SK-N-SH (cell line): ENCODE results near the gene P2RX1. TPM values are rescaled to one million over a fixed set of nuclear protein-coding genes. Genes with fewer than 3 reads are reported as not detected.

ENCODE experiments used
- CTCF ChIA-PET: fragments of 300-600, 350-600 bp; formaldehyde crosslinking; extraction: SDS; loops from one replicate; lab custom pipeline; 2021; lab: Yijun Ruan, JAX
- POLR2A ChIA-PET: fragments of 350-600 bp; sonication (Branson Sonifier 250); formaldehyde crosslinking; extraction: SDS; loops from one replicate; lab custom pipeline; 2020; ENCODE audit warnings: antibody characterized with exemption, inconsistent platforms; lab: Yijun Ruan, JAX
- DNase-seq: peaks from one replicate; pipeline ENCODE4 v3.0.0; 2012
- H2AFZ ChIP-seq: fragments of 200-600 bp; sonication (generic); 2 replicates; pipeline ENCODE4 v1.8.1; 2016; ENCODE audit warnings: antibody characterized with exemption, mild to moderate bottlenecking, low read depth
- H3F3A ChIP-seq: fragments of 200-600 bp; sonication (generic); replicated peaks from 2 replicates; pipeline ENCODE3; 2016; ENCODE audit warnings: antibody characterized with exemption, mild to moderate bottlenecking; ENCODE audit not compliant: insufficient read depth
- H3K27ac ChIP-seq, 2 experiments: fragments of 200-500 bp in 1 of 2; fragments of 200-600 bp in 1 of 2; sonication (Bioruptor generic) in 1 of 2; sonication (generic), shearing (Covaris generic) in 1 of 2; 2 replicates each; pipeline versions ENCODE4 v1.5.1 to v1.6.1; 2014 to 2016; ENCODE audit warnings: low read depth in 2 of 2, inconsistent platforms in 1 of 2, low read length in 1 of 2, mild to moderate bottlenecking in 1 of 2, mixed read lengths in 1 of 2
- H3K27me3 ChIP-seq: fragments of 200-600 bp; sonication (generic), shearing (Covaris generic); 2 replicates; pipeline ENCODE4 v1.6.1; 2016; ENCODE audit warnings: mixed run types; ENCODE audit not compliant: insufficient read depth
- H3K36me3 ChIP-seq, 2 experiments: fragments of 200-500 bp in 1 of 2; fragments of 200-600 bp in 1 of 2; sonication (Bioruptor generic) in 1 of 2; sonication (generic) in 1 of 2; replicated peaks in 1 of 2; 2 replicates each; pipeline versions ENCODE3 to v1.5.1; 2014 to 2016; ENCODE audit warnings: low read length in 1 of 2, mild to moderate bottlenecking in 1 of 2; ENCODE audit not compliant: insufficient read depth in 2 of 2, control insufficient read depth in 1 of 2
- H3K4me1 ChIP-seq, 2 experiments: fragments of 200-500 bp in 1 of 2; fragments of 200-600 bp in 1 of 2; sonication (Bioruptor generic) in 1 of 2; sonication (generic), shearing (Covaris generic) in 1 of 2; 2 replicates each; pipeline versions ENCODE4 v1.5.1 to v1.6.1; 2014 to 2016; ENCODE audit warnings: low read depth in 1 of 2, low read length in 1 of 2, mixed run types in 1 of 2; ENCODE audit not compliant: insufficient read depth in 2 of 2, control insufficient read depth in 1 of 2
- H3K4me2 ChIP-seq: fragments of 200-600 bp; sonication (generic), shearing (Covaris generic); 2 replicates; pipeline ENCODE4 v1.6.1; 2017; ENCODE audit warnings: mixed run types
- H3K4me3 ChIP-seq, 2 experiments: fragments of 200-500 bp in 1 of 2; fragments of 200-600 bp in 1 of 2; sonication (Bioruptor generic) in 1 of 2; sonication (generic), shearing (Covaris generic) in 1 of 2; 2 replicates each; pipeline versions ENCODE4 v1.5.1 to v1.8.1; 2014 to 2016; ENCODE audit warnings: low read depth in 2 of 2, inconsistent platforms in 1 of 2, low read length in 1 of 2, mild to moderate bottlenecking in 1 of 2, mixed read lengths in 1 of 2, moderate library complexity in 1 of 2
- H3K79me2 ChIP-seq: fragments of 200-600 bp; sonication (generic); 2 replicates; pipeline ENCODE4 v1.8.1; 2017; ENCODE audit warnings: mild to moderate bottlenecking; ENCODE audit not compliant: insufficient read depth
- H3K9ac ChIP-seq: fragments of 200-600 bp; sonication (generic); 2 replicates; pipeline ENCODE4 v1.6.1; 2017; ENCODE audit warnings: mixed run types
- H3K9me2 ChIP-seq: fragments of 200-600 bp; sonication (generic); 2 replicates; pipeline ENCODE4 v1.6.1; 2017; ENCODE audit warnings: mixed run types
- H3K9me3 ChIP-seq: fragments of 200-600 bp; sonication (generic); 2 replicates; pipeline ENCODE4 v1.6.1; 2017; ENCODE audit warnings: mixed run types, mild to moderate bottlenecking, moderate library complexity
- H4K20me1 ChIP-seq: fragments of 200-600 bp; sonication (generic); 2 replicates; pipeline ENCODE4 v1.6.1; 2017; ENCODE audit warnings: mild to moderate bottlenecking, mixed run types; ENCODE audit not compliant: insufficient read depth
- CHD2 ChIP-seq: fragments of 150-350 bp; IDR thresholded peaks from 2 replicates; pipeline ENCODE4 v1.6.1; 2018; ENCODE audit warnings: low read length; ENCODE audit not compliant: partially characterized antibody
- CTCF ChIP-seq: fragments of 200-600 bp; sonication (generic); IDR thresholded peaks from 2 replicates; pipeline ENCODE4 v1.6.1; 2017; ENCODE audit warnings: antibody characterized with exemption, mild to moderate bottlenecking, moderate library complexity
- EP300 ChIP-seq, 2 experiments: IDR thresholded peaks; 2 replicates each; pipeline versions ENCODE4 v1.4.0 to v1.6.1; 2012; ENCODE audit warnings: borderline replicate concordance in 1 of 2, low read depth in 1 of 2, low read length in 1 of 2
- GABPA ChIP-seq: IDR thresholded peaks from 2 replicates; pipeline ENCODE4 v1.4.0; 2012; ENCODE audit warnings: low read depth, mild to moderate bottlenecking
- MEF2A ChIP-seq: IDR thresholded peaks from 2 replicates; pipeline ENCODE4 v1.4.0; 2012; ENCODE audit warnings: low read depth, borderline replicate concordance
- NRF1 ChIP-seq: IDR thresholded peaks from 2 replicates; pipeline ENCODE4 v1.6.1; 2012; ENCODE audit warnings: low read depth, mild to moderate bottlenecking, low read length
- RXRA ChIP-seq: IDR thresholded peaks from 2 replicates; pipeline ENCODE4 v1.4.0; 2012; ENCODE audit warnings: low read depth, mild to moderate bottlenecking, borderline replicate concordance
- SIN3A ChIP-seq: IDR thresholded peaks from 2 replicates; pipeline ENCODE4 v1.6.1; 2012; ENCODE audit warnings: low read depth, mild to moderate bottlenecking, low read length, moderate library complexity, borderline replicate concordance
- SMC3 ChIP-seq: IDR thresholded peaks from 2 replicates; pipeline ENCODE4 v1.6.1; 2012; ENCODE audit warnings: low read depth, low read length, improper control_type of control experiment
- TAF1 ChIP-seq: IDR thresholded peaks from 2 replicates; pipeline ENCODE4 v1.6.1; 2012; ENCODE audit warnings: low read depth, mild to moderate bottlenecking, low read length, moderate library complexity, borderline replicate concordance
- TCF12 ChIP-seq: IDR thresholded peaks from 2 replicates; pipeline ENCODE4 v1.4.0; 2012
- USF2 ChIP-seq: fragments of 150-350 bp; IDR thresholded peaks from 2 replicates; pipeline ENCODE4 v1.6.1; 2017; ENCODE audit warnings: antibody characterized with exemption, low read length, low read depth, borderline replicate concordance
- ZBTB33 ChIP-seq: IDR thresholded peaks from 2 replicates; pipeline ENCODE4 v1.4.0; 2012; ENCODE audit warnings: low read depth, borderline replicate concordance
- WGBS: methylation state at CpG from one replicate; pipeline ENCODE4 v1.1.6; 2017; ENCODE audit warnings: low lambda C conversion rate; 5-methylcytosine and 5-hydroxymethylcytosine counted together
- polyA plus RNA-seq, 3 experiments: library from polyadenylated mRNA; depleted of rRNA; stranded (reverse); fragments of >200 nt; gene quantifications; 2 replicates each; pipeline ENCODE4 v1.2.3, GENCODE V29; 2012
- TF ChIP-seq, protein P1 (sequence below): fragments of 150-350 bp; IDR thresholded peaks from 2 replicates; pipeline ENCODE4 v1.6.1; 2016; ENCODE audit warnings: mild to moderate bottlenecking, low read depth, low read length
- TF ChIP-seq, protein P2 (sequence below): IDR thresholded peaks from 2 replicates; pipeline ENCODE4 v1.4.0; 2012; ENCODE audit warnings: low read depth, borderline replicate concordance
- TF ChIP-seq, protein P3 (sequence below): IDR thresholded peaks from 2 replicates; pipeline ENCODE4 v1.4.0; 2012; ENCODE audit warnings: low read depth

Gene P2RX1
- polyA plus RNA-seq, 1 of the 3 experiments (the other 2 are of a cell fraction) = not detected

GRCh38 chr17:3921006-3921405 lies 4.7 kb upstream of the P2RX1 start:
- H3K79me2 ChIP-seq = no peaks in the 10 kb centered on the region
- 94% methylated on average over 16 of the region's 16 CpGs for WGBS
- no peak overlapping the region for H3K9ac ChIP-seq
- no peaks in the 10 kb centered on the region for H3K9me2 ChIP-seq
- POLR2A ChIA-PET = no interaction called here
- H3K27me3 ChIP-seq = no peaks in the 10 kb centered on the region
- no peaks in the 10 kb centered on the region for H3K9me3 ChIP-seq
- H3K4me1 ChIP-seq = peaks cover 0 to 15% of the 10 kb centered on the region in 2 experiments; a peak in 1 of 4 replicates
- no peak overlapping the region for H3K4me3 ChIP-seq
- H2AFZ ChIP-seq = no peak overlapping the region
- no peaks in the 10 kb centered on the region for H4K20me1 ChIP-seq
- H3K4me2 ChIP-seq = no peak overlapping the region
- no peaks in the 10 kb centered on the region for H3F3A ChIP-seq
- CTCF ChIA-PET = interaction anchor here (0.7 to 0.9 kb wide), 2 partner anchors 17 to 183 kb away, joined by 3 read pairs; no protein-coding TSS in a partner anchor
- no peak for TF ChIP-seq RXRA
- no peak for TF ChIP-seq GABPA
- TF ChIP-seq NRF1 = no peak
- TF ChIP-seq, protein P1, sequence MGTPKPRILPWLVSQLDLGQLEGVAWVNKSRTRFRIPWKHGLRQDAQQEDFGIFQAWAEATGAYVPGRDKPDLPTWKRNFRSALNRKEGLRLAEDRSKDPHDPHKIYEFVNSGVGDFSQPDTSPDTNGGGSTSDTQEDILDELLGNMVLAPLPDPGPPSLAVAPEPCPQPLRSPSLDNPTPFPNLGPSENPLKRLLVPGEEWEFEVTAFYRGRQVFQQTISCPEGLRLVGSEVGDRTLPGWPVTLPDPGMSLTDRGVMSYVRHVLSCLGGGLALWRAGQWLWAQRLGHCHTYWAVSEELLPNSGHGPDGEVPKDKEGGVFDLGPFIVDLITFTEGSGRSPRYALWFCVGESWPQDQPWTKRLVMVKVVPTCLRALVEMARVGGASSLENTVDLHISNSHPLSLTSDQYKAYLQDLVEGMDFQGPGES = no peak
- TF ChIP-seq MEF2A = no peak
- TF ChIP-seq SMC3 = no peak
- TF ChIP-seq, protein P2, sequence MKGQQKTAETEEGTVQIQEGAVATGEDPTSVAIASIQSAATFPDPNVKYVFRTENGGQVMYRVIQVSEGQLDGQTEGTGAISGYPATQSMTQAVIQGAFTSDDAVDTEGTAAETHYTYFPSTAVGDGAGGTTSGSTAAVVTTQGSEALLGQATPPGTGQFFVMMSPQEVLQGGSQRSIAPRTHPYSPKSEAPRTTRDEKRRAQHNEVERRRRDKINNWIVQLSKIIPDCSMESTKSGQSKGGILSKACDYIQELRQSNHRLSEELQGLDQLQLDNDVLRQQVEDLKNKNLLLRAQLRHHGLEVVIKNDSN = no peak
- no peak for TF ChIP-seq CHD2
- TF ChIP-seq CTCF = no peak
- no peak for TF ChIP-seq USF2
- TF ChIP-seq TCF12 = no peak
- TF ChIP-seq, protein P3, sequence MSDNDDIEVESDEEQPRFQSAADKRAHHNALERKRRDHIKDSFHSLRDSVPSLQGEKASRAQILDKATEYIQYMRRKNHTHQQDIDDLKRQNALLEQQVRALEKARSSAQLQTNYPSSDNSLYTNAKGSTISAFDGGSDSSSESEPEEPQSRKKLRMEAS = no peak
- no peak for TF ChIP-seq TAF1
- TF ChIP-seq ZBTB33 = no peak
- TF ChIP-seq EP300 (IDR thresholded peaks at IDR 0.05; ENCODE audit: borderline replicate concordance in 1 of 2, low read depth in 1 of 2, low read length in 1 of 2) = no peak
- TF ChIP-seq SIN3A = no peak
- H3K36me3 ChIP-seq = no peaks in the 10 kb centered on the region
- H3K27ac ChIP-seq = no peak overlapping the region
- no peak for DNase-seq
